Transverse colon (tissue), 4 donors: ENCODE data around the gene NPIPB13. TPM values are rescaled to one million over a fixed set of nuclear protein-coding genes. Genes with fewer than 3 reads are reported as not detected.
"Not testable (repeated sequence)": the region's sequence is repeated elsewhere in the genome, so short reads cannot be mapped to it uniquely, and the experiment has no call there.

Experiments
- DNase-seq: peaks from one replicate; pipeline ENCODE4 v3.0.0-alpha.2; 2019
- H3K27ac ChIP-seq, 4 donors: fragments of 200-600 bp; sonication (generic); 2 replicates each; pipeline ENCODE4 v1.5.1; 2016 to 2018; ENCODE audit warnings: inconsistent platforms in 4 of 4
- H3K27me3 ChIP-seq: fragments of 200-600 bp; sonication (generic); 2 replicates; pipeline ENCODE4 v1.5.1; 2017; ENCODE audit warnings: inconsistent platforms
- H3K36me3 ChIP-seq, 4 donors: fragments of 200-600 bp; sonication (generic); 2 replicates each; pipeline ENCODE4 v1.5.1; 2017 to 2019; ENCODE audit warnings: inconsistent platforms in 4 of 4
- H3K4me1 ChIP-seq, 4 donors: fragments of 200-600 bp; sonication (generic); 2 replicates each; pipeline ENCODE4 v1.5.1; 2017 to 2020; ENCODE audit warnings: inconsistent platforms in 4 of 4
- H3K4me3 ChIP-seq, 4 donors: fragments of 200-600 bp; sonication (generic); 1 replicate in 1 of 4; 2 replicates in 3 of 4; pipeline versions ENCODE4 v1.5.1 to v1.6.1; 2017 to 2019; ENCODE audit warnings: inconsistent platforms in 4 of 4
- H3K9me3 ChIP-seq, 2 donors: fragments of 200-600 bp; sonication (generic); 2 replicates each; pipeline ENCODE4 v1.5.1; 2017 to 2019; ENCODE audit warnings: inconsistent platforms in 2 of 2
- WGBS, 2 donors: methylation state at CpG; one replicate each; pipeline ENCODE4 v1.1.5; 2018; ENCODE audit warnings: low coverage in 1 of 2; 5-methylcytosine and 5-hydroxymethylcytosine counted together
- in situ Hi-C, 4 donors: fragments of 200-750 bp; cut with MboI; loops; one replicate each; pipeline versions ENCODE4 v1.15.0 to v1.15.1; 2017; ENCODE audit warnings: low sequenced_read_pairs in 3 of 4, low pct_ligation_motif_present in 1 of 4, low pct_unique_long_range_greater_than_20kb in 1 of 4
- intact Hi-C: fragments of 100-400 bp; cut with DNase I; formaldehyde crosslinking; loops from one replicate; pipeline ENCODE4 v1.15.1; 2023; ENCODE audit warnings: low total_unique reads
- small RNA-seq, 4 donors: library from RNA; depleted of rRNA; stranded (forward); fragments of <200 nt; gene quantifications; one replicate each; pipeline ENCODE3, GENCODE V24; 2016
- total RNA-seq, 4 donors: library from RNA; depleted of rRNA; stranded (reverse); fragments of >200 nt; gene quantifications; one replicate each; pipeline ENCODE4 v1.1.0, GENCODE V29; 2016

Gene NPIPB13
- total RNA-seq, 4 donors from 2014 or later = 2.4 to 6.4 (median 5.2) TPM

- H3K27ac ChIP-seq, H3K9me3 ChIP-seq, H3K27me3 ChIP-seq, DNase-seq, in situ Hi-C loops, intact Hi-C loops, H3K36me3 ChIP-seq, H3K4me3 ChIP-seq, H3K4me1 ChIP-seq: not testable (repeated sequence)
- no CpG with 5 or more reads among the region's 3 CpGs for WGBS, 2 donors
Measured at GRCh38 chr16:30199049-30199448, 49.2 kb downstream of the NPIPB13 start, which contains the start of gene SULT1A3. Gene SULT1A3 (plus strand): TSS chr16:30199255. CDS start chr16:30200729, 1,474 bp downstream.

Small RNAs within 50 kb of the gene (small RNA-seq; reads per million reads assigned to genes)
- 0 reads per million in 4 donors for gene AC106782.4

Other genes with a start within 250 kb of the NPIPB13 start
- gene DOC2A, start 237.5 kb downstream of the NPIPB13 start, total RNA-seq = 10 to 100 TPM in 1 of 4 donors, 1 to 10 TPM in 3; 7.2 to 28.8 (median 9.7) TPM
- gene C16orf92, start 225.3 kb downstream of the NPIPB13 start, total RNA-seq = not detected
- gene TLCD3B, start 217.2 kb downstream of the NPIPB13 start, total RNA-seq = not detected
- gene ALDOA, start 182.7 kb downstream of the NPIPB13 start, total RNA-seq = 1,000 to 10,000 TPM in 2 of 4 donors, 100 to 1,000 TPM in 2; 778 to 1,392 (median 1,174) TPM
- 10 to 100 TPM; 17.7 to 92.3 (median 74.3) TPM for gene PPP4C, start 172.5 kb downstream of the NPIPB13 start, total RNA-seq
- gene TBX6, start 156.6 kb downstream of the NPIPB13 start, total RNA-seq = 1 to 10 TPM in 1 of 4 donors, under 1 TPM in 1, not detected in 2; 0.82 to 2.2 TPM
- gene YPEL3, start 152.3 kb downstream of the NPIPB13 start, total RNA-seq = 100 to 1,000 TPM in 3 of 4 donors, 10 to 100 TPM in 1; 90.8 to 154 (median 125) TPM
- 10 to 100 TPM in 3 of 4 donors, 1 to 10 TPM in 1; 9.4 to 33.3 (median 30.4) TPM for gene GDPD3, start 134.9 kb downstream of the NPIPB13 start, total RNA-seq
- gene MAPK3, start 125.3 kb downstream of the NPIPB13 start, total RNA-seq = 100 to 1,000 TPM; 226 to 448 (median 244) TPM
- gene CORO1A, start 64.9 kb downstream of the NPIPB13 start, total RNA-seq = 10 to 100 TPM in 3 of 4 donors, 1 to 10 TPM in 1; 5.6 to 30.2 (median 24.0) TPM
- gene BOLA2B, start 54.8 kb downstream of the NPIPB13 start, total RNA-seq = 1,000 to 10,000 TPM in 1 of 4 donors, 100 to 1,000 TPM in 2, 10 to 100 TPM in 1; 39.6 to 1,391 (median 605) TPM
- gene SLX1A, start 54.6 kb downstream of the NPIPB13 start, total RNA-seq = 100 to 1,000 TPM; 118 to 327 (median 158) TPM
- 100 to 1,000 TPM in 1 of 4 donors, 10 to 100 TPM in 3; 55.4 to 864 (median 58.7) TPM for gene SULT1A3, start 49.2 kb downstream of the NPIPB13 start, total RNA-seq
- 10 to 100 TPM; 25.8 to 41.1 (median 33.0) TPM for gene CD2BP2, start 106.8 kb upstream of the NPIPB13 start, total RNA-seq
- 10 to 100 TPM; 32.5 to 62.9 (median 40.3) TPM for gene TBC1D10B, start 122.0 kb upstream of the NPIPB13 start, total RNA-seq
- 1 to 10 TPM in 1 of 4 donors, not detected in 3; 6.3 TPM for gene MYL11, start 126.3 kb upstream of the NPIPB13 start, total RNA-seq
- 1 to 10 TPM; 2.8 to 9.8 (median 4.8) TPM for gene SEPTIN1, start 134.1 kb upstream of the NPIPB13 start, total RNA-seq
- gene ZNF48, start 146.9 kb upstream of the NPIPB13 start, total RNA-seq = 10 to 100 TPM in 1 of 4 donors, 1 to 10 TPM in 2, not detected in 1; 5.8 to 10.5 (median 7.0) TPM
- 10 to 100 TPM in 3 of 4 donors, 1 to 10 TPM in 1; 7.4 to 28.1 (median 15.1) TPM for gene ZNF771, start 159.1 kb upstream of the NPIPB13 start, total RNA-seq
- 10 to 100 TPM; 35.2 to 74.1 (median 50.0) TPM for gene DCTPP1, start 181.6 kb upstream of the NPIPB13 start, total RNA-seq
- gene SEPHS2, start 197.4 kb upstream of the NPIPB13 start, total RNA-seq = 100 to 1,000 TPM in 3 of 4 donors, 10 to 100 TPM in 1; 86.7 to 218 (median 151) TPM
- gene ITGAL, start 224.3 kb upstream of the NPIPB13 start, total RNA-seq = 10 to 100 TPM in 2 of 4 donors, 1 to 10 TPM in 2; 1.8 to 33.7 (median 6.7) TPM